ENCODE measurements around the gene CPZ. TPM values are rescaled to one million over a fixed set of nuclear protein-coding genes. Genes with fewer than 3 reads are reported as not detected.

Gene CPZ
- polyA plus RNA-seq, 3 donors = not detected

- intact Hi-C loops (cut with micrococcal nuclease) = no loop called here
- WGBS (ENCODE audit: insufficient coverage) = 65% methylated on average over 10 of the region's 15 CpGs
Measured at GRCh38 chr4:8591626-8592365, 769 bp upstream of the CPZ start.

More at GRCh38 chr4:8591626-8592365, 769 bp upstream of the CPZ start:
- no peaks in the 10 kb centered on the region for H3K36me3 Mint-ChIP-seq
- TF ChIP-seq CTCF (IDR thresholded peaks at IDR 0.05) = no peak
- Histone ChIP-seq H3K4me3 (replicated peaks in 1 of 3; ENCODE audit: low read depth in 2 of 3, low read length in 3 of 3) (no peak overlapping the region), H3K9ac (ENCODE audit: insufficient read depth, low read length, poor library complexity, severe bottlenecking) (no peak overlapping the region), H3K27me3 (ENCODE audit: control insufficient read depth in 2 of 2, insufficient read depth in 2 of 2, low read length in 2 of 2) (peaks cover 2 to 29% of the 10 kb centered on the region in 2 donors), H3K27ac (ENCODE audit: low read depth in 1 of 2, low read length in 2 of 2) (no peak overlapping the region), H3K36me3 (replicated peaks in 1 of 2; ENCODE audit: control insufficient read depth in 1 of 2, insufficient read depth in 2 of 2, low read length in 2 of 2) (no peaks in the 10 kb centered on the region), H3K4me1 (ENCODE audit: control insufficient read depth in 1 of 2, insufficient read depth in 2 of 2, low read length in 2 of 2) (no peaks in the 10 kb centered on the region), H3K9me3 (replicated peaks in 1 of 2; ENCODE audit: control insufficient read depth in 1 of 2, insufficient read depth in 1 of 2, low read length in 2 of 2) (no peaks in the 10 kb centered on the region), H2AFZ (ENCODE audit: insufficient read depth, low read depth, low read length, poor library complexity, severe bottlenecking) (no peak overlapping the region), H4K20me1 (ENCODE audit: insufficient read depth, low read length) (no peaks in the 10 kb centered on the region), H3K79me2 (ENCODE audit: insufficient read depth, low read length) (no peaks in the 10 kb centered on the region), H3K4me2 (replicated peaks; ENCODE audit: extremely low read depth, low read length, poor library complexity, severe bottlenecking) (no peak overlapping the region)
- H3K9me3 Mint-ChIP-seq = peaks cover 0 to 5% (median 0%) of the 10 kb centered on the region in 7 donors
- H3K27me3 Mint-ChIP-seq (ENCODE audit: low read depth in 3 of 3) = peaks cover 29 to 46% (median 41%) of the 10 kb centered on the region in 3 donors
- H3K27ac Mint-ChIP-seq = no peak overlapping the region
- H3K4me3 Mint-ChIP-seq = peak overlapping the region in 1 of 2 donors; percentile 39
- DNase-seq = no peak
- no peaks in the 10 kb centered on the region for H3K4me1 Mint-ChIP-seq
